Activated CD4-positive, alpha-beta T cell treated with anti-CD3 and anti-CD28 coated beads, Interleukin-2, Interleukin-6, amounts not matched to agents 100 ng/mL and 50 ng/mL, durations not matched to agents 16 hours and 8 hours (primary cell): ENCODE measurements around the gene NEU3.
"Not testable (repeated sequence)": the region's sequence is repeated elsewhere in the genome, so short reads cannot be mapped to it uniquely, and the experiment has no call there.

Source experiments
- DNase-seq: peaks from one replicate; pipeline ENCODE4 v3.0.0-alpha.2; 2020

Gene NEU3

GRCh38 chr11:74988541-74989259 is at the start of gene NEU3:
NEU3 (plus strand) TSS chr11:74988933; CDS start chr11:74989061, 128 bp downstream.
- peak; percentile 91 for DNase-seq

GRCh38 chr11:74941492-74941891 is 47.2 kb upstream of the NEU3 start:
- no peak for DNase-seq

- DNase-seq = no peak
Measured at GRCh38 chr11:74942073-74942759, 46.5 kb upstream of the NEU3 start.

- DNase-seq = no peak
Measured at GRCh38 chr11:74948546-74948897, 40.2 kb upstream of the NEU3 start.

- peak; percentile 99 for DNase-seq
Measured at GRCh38 chr11:74948898-74949752, 39.6 kb upstream of the NEU3 start, which contains the start of the genes SPCS2 and XRRA1. SPCS2 (plus strand) TSS chr11:74949266; CDS start chr11:74949286, 20 bp downstream. XRRA1 (minus strand) TSS chr11:74949091; CDS start chr11:74940878, 8,213 bp downstream.

- DNase-seq = no peak
Measured at GRCh38 chr11:74949753-74950137, 39.0 kb upstream of the NEU3 start.

GRCh38 chr11:74950374-74950969 is 38.3 kb upstream of the NEU3 start:
- DNase-seq = no peak

GRCh38 chr11:74951226-74951625 is 37.5 kb upstream of the NEU3 start:
- no peak for DNase-seq

GRCh38 chr11:74952752-74953151 is 36.0 kb upstream of the NEU3 start:
- DNase-seq = no peak

- no peak for DNase-seq
Measured at GRCh38 chr11:74953451-74953850, 35.3 kb upstream of the NEU3 start.

- no peak for DNase-seq
Measured at GRCh38 chr11:74954199-74954598, 34.5 kb upstream of the NEU3 start.

GRCh38 chr11:74956397-74957015 is 32.2 kb upstream of the NEU3 start:
- DNase-seq = no peak

- no peak for DNase-seq
Measured at GRCh38 chr11:74957937-74958629, 30.6 kb upstream of the NEU3 start.

GRCh38 chr11:74960128-74960527 is 28.6 kb upstream of the NEU3 start:
- not testable (repeated sequence) for DNase-seq

- DNase-seq = no peak
Measured at GRCh38 chr11:74966651-74967050, 22.1 kb upstream of the NEU3 start.

GRCh38 chr11:74970852-74971395 is 17.8 kb upstream of the NEU3 start:
- no peak for DNase-seq

GRCh38 chr11:74971424-74971823 is 17.3 kb upstream of the NEU3 start:
- no peak for DNase-seq

GRCh38 chr11:74978041-74978440 is 10.7 kb upstream of the NEU3 start:
- no peak for DNase-seq

- no peak for DNase-seq
Measured at GRCh38 chr11:74980634-74981033, 8.1 kb upstream of the NEU3 start.

- DNase-seq = no peak
Measured at GRCh38 chr11:74981888-74982287, 6.8 kb upstream of the NEU3 start.

- DNase-seq = no peak
Measured at GRCh38 chr11:74984070-74984469, 4.7 kb upstream of the NEU3 start.

- no peak for DNase-seq
Measured at GRCh38 chr11:74984730-74985129, 4.0 kb upstream of the NEU3 start.
